Liver (tissue), 3 donors: ENCODE data around the gene SNAP47.

Source experiments
- EGR1 ChIP-seq, 2 donors: IDR thresholded peaks; 2 replicates each; pipeline ENCODE4 v1.6.1; 2016 to 2018; ENCODE audit warnings: antibody characterized with exemption in 2 of 2, low read depth in 2 of 2
- JUND ChIP-seq, 2 donors: IDR thresholded peaks; 2 replicates each; pipeline ENCODE4 v1.6.1; 2016; ENCODE audit warnings: antibody characterized with exemption in 2 of 2
- RAD21 ChIP-seq, 2 donors: IDR thresholded peaks; 2 replicates each; pipeline ENCODE4 v1.6.1; 2016; ENCODE audit warnings: antibody characterized with exemption in 2 of 2, mild to moderate bottlenecking in 2 of 2
- RXRA ChIP-seq, 2 donors: IDR thresholded peaks; 2 replicates each; pipeline ENCODE4 v1.6.1; 2017 to 2018; ENCODE audit warnings: antibody characterized with exemption in 2 of 2, mild to moderate bottlenecking in 1 of 2
- TAF1 ChIP-seq: conservative IDR thresholded peaks from 2 replicates; pipeline ENCODE4 v1.6.1; 2016; ENCODE audit warnings: antibody characterized with exemption, mild to moderate bottlenecking
- TF ChIP-seq, protein P1 (sequence below): fragments of 150-350 bp; IDR thresholded peaks from 2 replicates; pipeline ENCODE4 v1.5.1; 2017; ENCODE audit warnings: improper control_type of control experiment, low read depth, low read length; ENCODE audit not compliant: missing input control
- TF ChIP-seq, protein P2 (sequence below): IDR thresholded peaks from 2 replicates; pipeline ENCODE4 v1.6.1; 2016; ENCODE audit warnings: antibody characterized with exemption, mild to moderate bottlenecking
- TF ChIP-seq, protein P3 (sequence below): IDR thresholded peaks from 2 replicates; pipeline ENCODE4 v1.6.1; 2016; ENCODE audit warnings: antibody characterized with exemption
- donor health status: healthy.
- donor health status: healthy.

DNA sequence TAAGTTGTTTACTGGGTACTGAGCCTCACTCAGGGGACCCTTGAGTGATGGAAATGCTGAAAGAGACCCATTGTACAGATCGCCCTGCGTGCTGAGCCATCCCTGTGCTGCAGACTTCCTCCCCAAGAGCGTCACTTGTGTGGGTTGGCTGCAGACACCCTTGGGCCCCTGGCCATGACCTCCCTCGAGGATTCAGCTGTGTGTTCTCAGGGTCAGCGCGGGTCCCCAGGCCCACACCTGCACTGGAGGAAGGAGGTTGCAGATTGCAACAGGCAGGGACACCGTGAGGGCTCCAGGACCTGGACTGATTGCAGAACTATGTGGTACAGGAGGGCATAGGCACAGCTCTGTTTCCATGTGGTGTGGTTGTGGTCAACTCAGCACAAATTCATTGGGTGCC, 4.4 kb downstream of the SNAP47 start:
- TF ChIP-seq JUND (IDR thresholded peaks at IDR 0.05), result no peak
- no peak for TF ChIP-seq RXRA (IDR thresholded peaks at IDR 0.05)
- no peak for TF ChIP-seq TAF1
- TF ChIP-seq, protein P1, sequence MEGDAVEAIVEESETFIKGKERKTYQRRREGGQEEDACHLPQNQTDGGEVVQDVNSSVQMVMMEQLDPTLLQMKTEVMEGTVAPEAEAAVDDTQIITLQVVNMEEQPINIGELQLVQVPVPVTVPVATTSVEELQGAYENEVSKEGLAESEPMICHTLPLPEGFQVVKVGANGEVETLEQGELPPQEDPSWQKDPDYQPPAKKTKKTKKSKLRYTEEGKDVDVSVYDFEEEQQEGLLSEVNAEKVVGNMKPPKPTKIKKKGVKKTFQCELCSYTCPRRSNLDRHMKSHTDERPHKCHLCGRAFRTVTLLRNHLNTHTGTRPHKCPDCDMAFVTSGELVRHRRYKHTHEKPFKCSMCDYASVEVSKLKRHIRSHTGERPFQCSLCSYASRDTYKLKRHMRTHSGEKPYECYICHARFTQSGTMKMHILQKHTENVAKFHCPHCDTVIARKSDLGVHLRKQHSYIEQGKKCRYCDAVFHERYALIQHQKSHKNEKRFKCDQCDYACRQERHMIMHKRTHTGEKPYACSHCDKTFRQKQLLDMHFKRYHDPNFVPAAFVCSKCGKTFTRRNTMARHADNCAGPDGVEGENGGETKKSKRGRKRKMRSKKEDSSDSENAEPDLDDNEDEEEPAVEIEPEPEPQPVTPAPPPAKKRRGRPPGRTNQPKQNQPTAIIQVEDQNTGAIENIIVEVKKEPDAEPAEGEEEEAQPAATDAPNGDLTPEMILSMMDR, result no peak
- TF ChIP-seq RAD21 (IDR thresholded peaks at IDR 0.05), result no peak
- TF ChIP-seq, protein P2, sequence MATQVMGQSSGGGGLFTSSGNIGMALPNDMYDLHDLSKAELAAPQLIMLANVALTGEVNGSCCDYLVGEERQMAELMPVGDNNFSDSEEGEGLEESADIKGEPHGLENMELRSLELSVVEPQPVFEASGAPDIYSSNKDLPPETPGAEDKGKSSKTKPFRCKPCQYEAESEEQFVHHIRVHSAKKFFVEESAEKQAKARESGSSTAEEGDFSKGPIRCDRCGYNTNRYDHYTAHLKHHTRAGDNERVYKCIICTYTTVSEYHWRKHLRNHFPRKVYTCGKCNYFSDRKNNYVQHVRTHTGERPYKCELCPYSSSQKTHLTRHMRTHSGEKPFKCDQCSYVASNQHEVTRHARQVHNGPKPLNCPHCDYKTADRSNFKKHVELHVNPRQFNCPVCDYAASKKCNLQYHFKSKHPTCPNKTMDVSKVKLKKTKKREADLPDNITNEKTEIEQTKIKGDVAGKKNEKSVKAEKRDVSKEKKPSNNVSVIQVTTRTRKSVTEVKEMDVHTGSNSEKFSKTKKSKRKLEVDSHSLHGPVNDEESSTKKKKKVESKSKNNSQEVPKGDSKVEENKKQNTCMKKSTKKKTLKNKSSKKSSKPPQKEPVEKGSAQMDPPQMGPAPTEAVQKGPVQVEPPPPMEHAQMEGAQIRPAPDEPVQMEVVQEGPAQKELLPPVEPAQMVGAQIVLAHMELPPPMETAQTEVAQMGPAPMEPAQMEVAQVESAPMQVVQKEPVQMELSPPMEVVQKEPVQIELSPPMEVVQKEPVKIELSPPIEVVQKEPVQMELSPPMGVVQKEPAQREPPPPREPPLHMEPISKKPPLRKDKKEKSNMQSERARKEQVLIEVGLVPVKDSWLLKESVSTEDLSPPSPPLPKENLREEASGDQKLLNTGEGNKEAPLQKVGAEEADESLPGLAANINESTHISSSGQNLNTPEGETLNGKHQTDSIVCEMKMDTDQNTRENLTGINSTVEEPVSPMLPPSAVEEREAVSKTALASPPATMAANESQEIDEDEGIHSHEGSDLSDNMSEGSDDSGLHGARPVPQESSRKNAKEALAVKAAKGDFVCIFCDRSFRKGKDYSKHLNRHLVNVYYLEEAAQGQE, result no peak
- TF ChIP-seq, protein P3, sequence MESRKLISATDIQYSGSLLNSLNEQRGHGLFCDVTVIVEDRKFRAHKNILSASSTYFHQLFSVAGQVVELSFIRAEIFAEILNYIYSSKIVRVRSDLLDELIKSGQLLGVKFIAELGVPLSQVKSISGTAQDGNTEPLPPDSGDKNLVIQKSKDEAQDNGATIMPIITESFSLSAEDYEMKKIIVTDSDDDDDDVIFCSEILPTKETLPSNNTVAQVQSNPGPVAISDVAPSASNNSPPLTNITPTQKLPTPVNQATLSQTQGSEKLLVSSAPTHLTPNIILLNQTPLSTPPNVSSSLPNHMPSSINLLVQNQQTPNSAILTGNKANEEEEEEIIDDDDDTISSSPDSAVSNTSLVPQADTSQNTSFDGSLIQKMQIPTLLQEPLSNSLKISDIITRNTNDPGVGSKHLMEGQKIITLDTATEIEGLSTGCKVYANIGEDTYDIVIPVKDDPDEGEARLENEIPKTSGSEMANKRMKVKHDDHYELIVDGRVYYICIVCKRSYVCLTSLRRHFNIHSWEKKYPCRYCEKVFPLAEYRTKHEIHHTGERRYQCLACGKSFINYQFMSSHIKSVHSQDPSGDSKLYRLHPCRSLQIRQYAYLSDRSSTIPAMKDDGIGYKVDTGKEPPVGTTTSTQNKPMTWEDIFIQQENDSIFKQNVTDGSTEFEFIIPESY, result no peak
- no peak for TF ChIP-seq EGR1 (IDR thresholded peaks at IDR 0.05; ENCODE audit: low read depth in 2 of 2)
